Hepatocyte (in vitro differentiated cells): ENCODE measurements around the gene ZNF280D.

Experiments used
- EZH2 ChIP-seq: fragments of 200-600 bp; sonication (generic); IDR thresholded peaks from 2 replicates; pipeline ENCODE4 v1.6.1; 2016; ENCODE audit warnings: antibody characterized with exemption, mild to moderate bottlenecking, borderline replicate concordance
- EZH2phosphoT487 ChIP-seq: fragments of 200-600 bp; sonication (generic); IDR thresholded peaks from one replicate; pipeline ENCODE4 v1.6.1; 2018; ENCODE audit warnings: antibody characterized with exemption, mild to moderate bottlenecking, low read depth, moderate library complexity; ENCODE audit not compliant: unreplicated experiment, severe bottlenecking
- TF ChIP-seq, protein P1 (sequence below): fragments of 200-600 bp; sonication (generic); IDR thresholded peaks from 2 replicates; pipeline ENCODE4 v1.5.1; 2016; ENCODE audit warnings: antibody characterized with exemption, mild to moderate bottlenecking; ENCODE audit not compliant: poor library complexity

DNA sequence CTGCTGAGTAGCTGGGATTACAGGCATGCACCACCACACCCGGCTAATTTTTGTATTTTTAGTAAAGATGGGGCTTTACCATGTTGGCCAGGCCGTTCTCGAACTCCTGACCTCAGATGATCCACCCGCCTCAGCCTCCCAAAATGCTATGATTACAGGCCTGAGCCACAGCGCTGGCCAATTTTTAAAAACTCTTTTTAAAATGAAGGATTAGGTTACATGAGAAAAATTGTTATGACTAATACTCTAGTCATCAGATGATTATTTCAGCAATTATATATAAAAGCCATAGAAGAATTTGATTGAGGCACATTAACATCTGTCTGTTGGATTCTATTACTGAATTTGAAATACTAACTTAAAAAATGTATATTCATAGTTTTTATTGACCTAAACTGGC is 134.3 kb downstream of the ZNF280D start:
- no peak for TF ChIP-seq EZH2phosphoT487
- TF ChIP-seq, protein P1, sequence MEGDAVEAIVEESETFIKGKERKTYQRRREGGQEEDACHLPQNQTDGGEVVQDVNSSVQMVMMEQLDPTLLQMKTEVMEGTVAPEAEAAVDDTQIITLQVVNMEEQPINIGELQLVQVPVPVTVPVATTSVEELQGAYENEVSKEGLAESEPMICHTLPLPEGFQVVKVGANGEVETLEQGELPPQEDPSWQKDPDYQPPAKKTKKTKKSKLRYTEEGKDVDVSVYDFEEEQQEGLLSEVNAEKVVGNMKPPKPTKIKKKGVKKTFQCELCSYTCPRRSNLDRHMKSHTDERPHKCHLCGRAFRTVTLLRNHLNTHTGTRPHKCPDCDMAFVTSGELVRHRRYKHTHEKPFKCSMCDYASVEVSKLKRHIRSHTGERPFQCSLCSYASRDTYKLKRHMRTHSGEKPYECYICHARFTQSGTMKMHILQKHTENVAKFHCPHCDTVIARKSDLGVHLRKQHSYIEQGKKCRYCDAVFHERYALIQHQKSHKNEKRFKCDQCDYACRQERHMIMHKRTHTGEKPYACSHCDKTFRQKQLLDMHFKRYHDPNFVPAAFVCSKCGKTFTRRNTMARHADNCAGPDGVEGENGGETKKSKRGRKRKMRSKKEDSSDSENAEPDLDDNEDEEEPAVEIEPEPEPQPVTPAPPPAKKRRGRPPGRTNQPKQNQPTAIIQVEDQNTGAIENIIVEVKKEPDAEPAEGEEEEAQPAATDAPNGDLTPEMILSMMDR, result no peak
- TF ChIP-seq EZH2, result no peak
